HL-60 (cell line): Measurements from ENCODE around the gene USB1.

Experiments used
- CTCF ChIP-seq: IDR thresholded peaks from one replicate; pipeline ENCODE4 v1.5.1; 2011; ENCODE audit warnings: low read length, control low read depth, inconsistent platforms; ENCODE audit not compliant: insufficient read depth
- GABPA ChIP-seq: IDR thresholded peaks from 2 replicates; pipeline ENCODE4 v1.6.1; 2012; ENCODE audit warnings: low read depth
- POLR2AphosphoS5 ChIP-seq: IDR thresholded peaks from 2 replicates; pipeline ENCODE4 v1.6.1; 2012; ENCODE audit warnings: low read depth
- REST ChIP-seq: IDR thresholded peaks from 2 replicates; pipeline ENCODE4 v1.6.1; 2012; ENCODE audit warnings: low read depth; ENCODE audit not compliant: insufficient replicate concordance

- TF ChIP-seq REST (no peak), POLR2AphosphoS5 (no peak), CTCF (no peak), GABPA (no peak)
Measured at GRCh38 chr16:58022601-58023371, 21.6 kb downstream of the USB1 start.
